Body of pancreas (tissue), 4 donors: ENCODE data around the gene COL26A1. TPM values are rescaled to one million over a fixed set of nuclear protein-coding genes. Genes with fewer than 3 reads are reported as not detected.
A peak's percentile ranks its signal among the peaks of the same experiment; 100 is the strongest.

Experiments
- ATAC-seq: fragments of 150-250 bp; one replicate; pipeline ENCODE4 v1.9.1; 2016
- DNase-seq, 4 donors: peaks; one replicate each; pipeline ENCODE4 v3.0.0-alpha.2; 2019
- H3K27ac ChIP-seq, 4 donors: fragments of 200-600 bp; sonication (generic); 1 replicate in 3 of 4; 2 replicates in 1 of 4; pipeline versions ENCODE4 v1.5.1 to v1.6.1; 2016 to 2019; ENCODE audit warnings: mild to moderate bottlenecking in 1 of 4, mixed read lengths in 1 of 4, moderate library complexity in 1 of 4
- H3K27me3 ChIP-seq, 2 donors: fragments of 200-600 bp; sonication (generic); one replicate each; pipeline ENCODE4 v1.6.0; 2016; ENCODE audit warnings: mild to moderate bottlenecking in 1 of 2
- H3K36me3 ChIP-seq, 2 donors: fragments of 200-600 bp; sonication (generic); replicated peaks in 1 of 2; 2 replicates each; pipeline ENCODE4 v1.5.1; 2016; ENCODE audit warnings: low read depth in 2 of 2; ENCODE audit not compliant: insufficient read depth in 1 of 2
- H3K4me1 ChIP-seq: fragments of 200-600 bp; sonication (generic); one replicate; pipeline ENCODE4 v1.6.0; 2016
- H3K4me3 ChIP-seq, 2 donors: fragments of 200-600 bp; sonication (generic); 1 replicate in 1 of 2; 2 replicates in 1 of 2; pipeline ENCODE4 v1.5.1; 2016 to 2019
- H3K9me3 ChIP-seq, 3 donors: fragments of 200-600 bp; sonication (generic); 1 replicate in 2 of 3; 2 replicates in 1 of 3; pipeline ENCODE4 v1.5.1; 2016
- POLR2A ChIP-seq, 3 donors: fragments of 450-650 bp; IDR thresholded peaks; one replicate each; pipeline ENCODE4 v1.6.1; 2016; ENCODE audit warnings: antibody characterized with exemption in 3 of 3, mild to moderate bottlenecking in 2 of 3
- WGBS, 2 donors: methylation state at CpG; one replicate each; pipeline ENCODE4 v1.1.5; 2017; 5-methylcytosine and 5-hydroxymethylcytosine counted together
- intact Hi-C: fragments of 100-400 bp; cut with DNase I; formaldehyde crosslinking; loops from one replicate; pipeline ENCODE4 v1.15.1; 2023
- total RNA-seq, 2 donors: library from RNA; depleted of rRNA; stranded (reverse); fragments of >200 nt; gene quantifications; one replicate each; pipeline ENCODE4 v1.1.0, GENCODE V29; 2016
- TF ChIP-seq, protein P1 (sequence below), 7 experiments: fragments of 450-650 bp in 4 of 7; fragments of 200-600 bp in 3 of 7; sonication (generic) in 3 of 7; IDR thresholded peaks; one replicate each; pipeline ENCODE4 v1.5.1; 2016 to 2019; ENCODE audit warnings: antibody characterized with exemption in 7 of 7

COL26A1 gene
- total RNA-seq, 2 donors from 2014 or later: 0.78 to 2.0 TPM

DNA sequence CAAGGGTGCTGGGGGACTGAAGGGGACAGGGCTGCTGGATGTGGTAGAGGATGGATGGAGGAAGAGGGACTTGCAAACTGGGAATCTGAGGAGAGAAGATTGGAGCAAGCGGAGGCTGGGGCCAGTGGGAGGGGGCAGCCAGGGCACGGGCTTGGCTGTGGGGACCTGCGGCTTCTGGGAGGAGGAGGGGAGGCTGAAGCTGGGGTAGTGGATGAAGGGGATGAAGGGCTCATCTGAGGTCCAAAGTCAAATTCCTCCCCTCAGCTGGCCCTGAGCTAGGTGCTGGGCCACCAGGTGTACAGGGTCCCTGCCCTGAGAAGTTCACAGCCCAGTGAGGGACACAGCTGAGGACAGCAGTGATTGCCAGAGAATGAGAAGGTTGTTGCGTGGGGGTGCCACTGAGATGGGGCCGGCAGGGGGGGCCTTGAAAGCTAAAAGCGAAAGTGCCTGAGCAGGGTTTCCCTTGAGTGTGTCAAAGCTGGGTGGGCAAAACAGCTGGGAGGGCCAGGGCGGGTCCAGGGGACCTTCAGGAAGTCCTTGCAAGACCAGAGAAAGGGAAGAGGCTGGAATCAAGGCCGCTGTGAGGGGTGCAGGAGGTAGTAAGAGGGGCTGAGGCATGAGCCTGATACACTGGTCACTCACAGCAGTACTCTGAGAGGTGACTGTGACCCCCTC lies 191.2 kb downstream of the COL26A1 start:
- H3K9me3 ChIP-seq: no peaks in the 10 kb centered on the region
- no peaks in the 10 kb centered on the region for H3K4me1 ChIP-seq
- 82 to 87% methylated on average over 8 of the region's 8 CpGs for WGBS, 2 donors
- no peak overlapping the region for H3K27ac ChIP-seq
- H3K4me3 ChIP-seq: no peak overlapping the region
- intact Hi-C loops: no loop called here
- DNase-seq (peak in 1 of 4 donors; percentile 3), ATAC-seq (no peak)
- TF ChIP-seq POLR2A (IDR thresholded peaks at IDR 0.05): no peak
- TF ChIP-seq, protein P1, sequence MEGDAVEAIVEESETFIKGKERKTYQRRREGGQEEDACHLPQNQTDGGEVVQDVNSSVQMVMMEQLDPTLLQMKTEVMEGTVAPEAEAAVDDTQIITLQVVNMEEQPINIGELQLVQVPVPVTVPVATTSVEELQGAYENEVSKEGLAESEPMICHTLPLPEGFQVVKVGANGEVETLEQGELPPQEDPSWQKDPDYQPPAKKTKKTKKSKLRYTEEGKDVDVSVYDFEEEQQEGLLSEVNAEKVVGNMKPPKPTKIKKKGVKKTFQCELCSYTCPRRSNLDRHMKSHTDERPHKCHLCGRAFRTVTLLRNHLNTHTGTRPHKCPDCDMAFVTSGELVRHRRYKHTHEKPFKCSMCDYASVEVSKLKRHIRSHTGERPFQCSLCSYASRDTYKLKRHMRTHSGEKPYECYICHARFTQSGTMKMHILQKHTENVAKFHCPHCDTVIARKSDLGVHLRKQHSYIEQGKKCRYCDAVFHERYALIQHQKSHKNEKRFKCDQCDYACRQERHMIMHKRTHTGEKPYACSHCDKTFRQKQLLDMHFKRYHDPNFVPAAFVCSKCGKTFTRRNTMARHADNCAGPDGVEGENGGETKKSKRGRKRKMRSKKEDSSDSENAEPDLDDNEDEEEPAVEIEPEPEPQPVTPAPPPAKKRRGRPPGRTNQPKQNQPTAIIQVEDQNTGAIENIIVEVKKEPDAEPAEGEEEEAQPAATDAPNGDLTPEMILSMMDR (IDR thresholded peaks at IDR 0.05): no peak
- H3K36me3 ChIP-seq: no peaks in the 10 kb centered on the region
- no peaks in the 10 kb centered on the region for H3K27me3 ChIP-seq

DNA sequence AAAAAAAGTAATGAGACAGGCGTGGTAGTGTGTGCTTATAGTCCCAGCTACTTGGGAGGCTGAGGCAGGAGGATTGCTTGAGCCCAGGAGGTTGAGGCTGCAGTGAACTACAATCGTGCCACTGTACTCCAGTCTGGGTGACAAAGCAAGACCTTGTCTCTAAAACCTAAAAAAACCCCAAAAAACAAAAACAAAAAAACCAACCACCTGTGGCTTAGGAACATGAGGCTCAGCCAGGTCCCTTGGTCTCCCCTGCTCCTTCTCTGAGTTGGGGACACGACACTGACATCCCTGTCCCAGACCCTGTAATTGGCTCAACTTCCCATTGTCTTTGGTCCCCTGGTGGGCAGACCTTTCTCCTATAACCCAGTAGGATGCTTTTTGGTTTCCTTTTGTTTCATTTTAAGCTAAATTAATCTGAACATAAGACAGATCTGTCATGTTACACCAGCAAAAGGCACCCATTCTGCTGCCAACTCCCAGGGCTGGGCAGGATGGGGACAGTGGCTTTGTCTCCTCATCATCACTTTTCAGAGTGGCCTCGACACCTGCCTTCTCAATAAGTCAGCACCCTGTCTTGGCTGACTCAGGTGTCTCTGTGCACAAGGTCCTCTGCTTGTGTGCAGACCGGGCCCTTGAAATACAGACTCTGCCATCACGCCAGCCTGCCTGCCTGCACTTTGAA lies 192.1 kb downstream of the COL26A1 start:
- H3K4me1 ChIP-seq: no peaks in the 10 kb centered on the region
- DNase-seq (peak in 1 of 4 donors; percentile 3), ATAC-seq (no peak)
- intact Hi-C loops: no loop called here
- no peak overlapping the region for H3K27ac ChIP-seq
- no peak for TF ChIP-seq POLR2A (IDR thresholded peaks at IDR 0.05)
- TF ChIP-seq, protein P1 (IDR thresholded peaks at IDR 0.05): no peak
- H3K36me3 ChIP-seq: no peaks in the 10 kb centered on the region
- H3K4me3 ChIP-seq: no peak overlapping the region
- H3K9me3 ChIP-seq: no peaks in the 10 kb centered on the region
- H3K27me3 ChIP-seq: no peaks in the 10 kb centered on the region
- WGBS, 2 donors: 79 to 84% methylated on average over 6 of the region's 6 CpGs

DNA sequence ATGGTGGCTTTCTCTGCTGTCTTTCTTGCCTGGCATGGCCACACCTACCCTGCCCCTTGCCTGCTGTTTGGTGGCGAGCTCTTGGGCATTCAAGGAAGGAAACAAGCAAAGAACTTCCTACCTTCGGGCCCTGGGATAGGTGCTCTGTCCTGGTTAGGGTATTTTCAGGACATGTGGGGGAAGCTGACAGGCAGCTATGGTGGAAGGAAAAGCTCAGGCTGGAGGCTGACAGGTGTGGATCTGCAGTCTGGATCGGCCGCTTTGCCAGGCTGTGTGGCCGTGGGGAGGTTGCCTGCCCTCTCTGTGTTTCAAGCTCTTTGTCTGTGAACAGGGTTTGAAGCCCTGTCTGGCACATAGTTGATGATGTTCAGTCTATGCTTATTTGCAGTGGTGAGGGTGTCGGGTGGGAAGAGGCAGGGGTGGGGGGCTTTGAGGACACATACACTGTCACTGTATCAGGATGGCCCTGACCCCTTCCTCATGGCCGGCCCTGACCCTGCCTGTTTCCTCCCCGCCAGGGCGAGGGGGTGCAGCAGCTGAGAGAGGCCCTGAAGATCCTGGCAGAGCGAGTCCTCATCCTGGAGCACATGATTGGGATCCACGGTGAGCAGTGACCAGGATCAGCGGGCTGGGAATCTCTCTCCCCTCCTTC lies 192.7 kb downstream of the COL26A1 start:
- no peak overlapping the region for H3K4me3 ChIP-seq

DNA sequence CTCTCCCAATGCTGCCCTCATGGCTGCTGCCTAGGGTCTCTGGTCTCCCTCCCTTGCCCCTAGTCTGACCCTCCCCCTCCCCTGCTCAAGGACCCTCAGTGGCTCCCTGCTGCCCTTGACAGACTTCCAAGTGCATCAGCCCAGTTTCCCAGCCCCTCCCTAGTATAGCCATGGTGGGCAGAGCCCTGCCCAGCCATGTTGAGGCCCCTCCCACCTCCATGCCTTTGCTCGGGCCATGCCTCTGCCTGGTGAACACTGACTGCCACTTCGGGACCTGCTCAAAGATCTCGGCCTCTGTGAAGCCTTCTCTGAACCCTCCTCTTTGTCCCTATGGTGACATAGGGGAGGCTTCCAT lies 193.2 kb downstream of the COL26A1 start:
- H3K27ac ChIP-seq: no peak overlapping the region

More for the DNA sequence above, 192.7 kb downstream of the COL26A1 start:
- Histone ChIP-seq H3K9me3 (no peaks in the 10 kb centered on the region), H3K27me3 (no peaks in the 10 kb centered on the region), H3K4me1 (no peaks in the 10 kb centered on the region), H3K27ac (no peak overlapping the region), H3K36me3 (no peaks in the 10 kb centered on the region)
- ATAC-seq (no peak), DNase-seq (peak in 1 of 4 donors; percentile 1)
- intact Hi-C loops: no loop called here
- no peak for TF ChIP-seq POLR2A (IDR thresholded peaks at IDR 0.05)
- TF ChIP-seq, protein P1 (IDR thresholded peaks at IDR 0.05): no peak
- 80 to 96% methylated on average over 12 of the region's 12 CpGs for WGBS, 2 donors

More for the DNA sequence above, 193.2 kb downstream of the COL26A1 start:
- H3K9me3 ChIP-seq: no peaks in the 10 kb centered on the region
- ATAC-seq (no peak), DNase-seq (peak in 1 of 4 donors; percentile 8)
- no peaks in the 10 kb centered on the region for H3K36me3 ChIP-seq
- no peak overlapping the region for H3K4me3 ChIP-seq
- WGBS, 2 donors: 68 to 90% methylated on average over 3 of the region's 3 CpGs
- TF ChIP-seq, protein P1 (IDR thresholded peaks at IDR 0.05): no peak
- TF ChIP-seq POLR2A (IDR thresholded peaks at IDR 0.05): no peak
- intact Hi-C loops: no loop called here
- H3K4me1 ChIP-seq: no peaks in the 10 kb centered on the region
- H3K27me3 ChIP-seq: no peaks in the 10 kb centered on the region
